Endothelial cell of umbilical vein (primary cell): ENCODE data around the gene INSYN2B. TPM values are rescaled to one million over a fixed set of nuclear protein-coding genes. Genes with fewer than 3 reads are reported as not detected.

ENCODE experiments used
- BruUV-seq: library from RNA; stranded (reverse); fragments of 400-500 nt; replicated peaks from 2 replicates; lab custom pipeline; 2021; lab: Mats Ljungman, UMichigan
- CTCF ChIA-PET: fragments of 300-600, 350-600 bp; sonication (Branson Sonifier 250); formaldehyde crosslinking; loops from one replicate; lab custom pipeline; 2021; ENCODE audit warnings: antibody characterized with exemption, inconsistent platforms; lab: Charles Lee
- POLR2A ChIA-PET: fragments of 300-600, 350-600 bp; sonication (Branson Sonifier 250); formaldehyde crosslinking; loops from one replicate; lab custom pipeline; 2021; ENCODE audit warnings: antibody characterized with exemption, inconsistent platforms; lab: Charles Lee
- DNase-seq: peaks from one replicate; pipeline ENCODE4 v3.0.0-alpha.2; 2011; ENCODE audit warnings: low read depth, low spot score
- FAIRE-seq: peaks from 2 replicates; lab custom pipeline; 2011; peaks lifted over from hg19 to GRCh38; lab: Jason Lieb, UNC
- H2AFZ ChIP-seq: 2 replicates; pipeline ENCODE4 v1.6.0; 2012; ENCODE audit warnings: low read depth, low read length, control low read depth, inconsistent platforms
- H3K27ac ChIP-seq: 2 replicates; pipeline ENCODE4 v1.5.1; 2011; ENCODE audit warnings: low read depth, mild to moderate bottlenecking, control low read depth, low read length, moderate library complexity; ENCODE audit not compliant: insufficient read depth
- H3K27me3 ChIP-seq, 2 experiments: 2 replicates each; pipeline versions ENCODE4 v1.6.0 to v1.6.1; 2011; ENCODE audit warnings: low read length in 2 of 2, mixed read lengths in 1 of 2; ENCODE audit not compliant: control insufficient read depth in 2 of 2, insufficient read depth in 2 of 2
- H3K36me3 ChIP-seq, 2 experiments: 2 replicates in 1 of 2; 3 replicates in 1 of 2; pipeline ENCODE4 v1.5.1; 2011; ENCODE audit warnings: low read length in 2 of 2, mild to moderate bottlenecking in 1 of 2, moderate library complexity in 1 of 2; ENCODE audit not compliant: control insufficient read depth in 2 of 2, insufficient read depth in 2 of 2; ENCODE audit errors: extremely low read depth in 1 of 2
- H3K4me1 ChIP-seq: 3 replicates; pipeline ENCODE4 v1.5.1; 2011; ENCODE audit warnings: mild to moderate bottlenecking, low read length; ENCODE audit not compliant: control insufficient read depth, insufficient read depth; ENCODE audit errors: extremely low read depth
- H3K4me2 ChIP-seq: 2 replicates; pipeline ENCODE4 v1.6.1; 2011; ENCODE audit warnings: low read length, control low read depth, mixed read lengths; ENCODE audit not compliant: insufficient read depth
- H3K4me3 ChIP-seq, 3 experiments: fragments of 200-600 bp in 1 of 3; sonication (generic), shearing (Covaris generic) in 1 of 3; replicated peaks in 1 of 3; 2 replicates each; pipeline ENCODE4 v1.5.1; 2011 to 2016; ENCODE audit warnings: control low read depth in 3 of 3, low read length in 3 of 3, mild to moderate bottlenecking in 2 of 3, inconsistent platforms in 1 of 3, low read depth in 1 of 3, moderate library complexity in 1 of 3; ENCODE audit not compliant: insufficient read depth in 1 of 3
- H3K79me2 ChIP-seq: 2 replicates; pipeline ENCODE4 v1.6.0; 2012; ENCODE audit warnings: low read length, inconsistent platforms; ENCODE audit not compliant: control insufficient read depth, insufficient read depth
- H3K9ac ChIP-seq: replicated peaks from 2 replicates; pipeline ENCODE3; 2011; ENCODE audit warnings: low read length, control low read depth; ENCODE audit not compliant: insufficient read depth; ENCODE audit errors: extremely low read depth
- H3K9me1 ChIP-seq: replicated peaks from 3 replicates; pipeline ENCODE4 v1.6.0; 2011; ENCODE audit warnings: mild to moderate bottlenecking, low read length; ENCODE audit not compliant: control insufficient read depth, insufficient read depth; ENCODE audit errors: extremely low read depth
- H3K9me3 ChIP-seq: replicated peaks from 2 replicates; pipeline ENCODE4 v1.5.1; 2012; ENCODE audit warnings: low read length, inconsistent platforms; ENCODE audit not compliant: control insufficient read depth, insufficient read depth
- H4K20me1 ChIP-seq: replicated peaks from 2 replicates; pipeline ENCODE3; 2011; ENCODE audit warnings: mild to moderate bottlenecking, low read length; ENCODE audit not compliant: control insufficient read depth, insufficient read depth; ENCODE audit errors: extremely low read depth
- CTCF ChIP-seq, 2 donors: IDR thresholded peaks; 1 replicate in 1 of 2; 2 replicates in 1 of 2; pipeline ENCODE4 v1.5.1; 2011; ENCODE audit warnings: low read length in 2 of 2, mild to moderate bottlenecking in 2 of 2, moderate library complexity in 2 of 2, control low read depth in 1 of 2, inconsistent platforms in 1 of 2, low read depth in 1 of 2; ENCODE audit not compliant: insufficient read depth in 1 of 2; ENCODE audit errors: extremely low read depth in 1 of 2
- EZH2 ChIP-seq: IDR thresholded peaks from 2 replicates; pipeline ENCODE4 v1.6.1; 2012; ENCODE audit warnings: borderline replicate concordance, low read depth, mild to moderate bottlenecking, moderate library complexity, low read length, inconsistent platforms; ENCODE audit not compliant: severe bottlenecking
- FOS ChIP-seq: IDR thresholded peaks from 2 replicates; pipeline ENCODE4 v1.6.1; 2011; ENCODE audit warnings: mild to moderate bottlenecking, low read length, moderate library complexity, borderline replicate concordance; ENCODE audit not compliant: insufficient read depth
- GATA2 ChIP-seq: IDR thresholded peaks from 2 replicates; pipeline ENCODE4 v1.7.0; 2011; ENCODE audit warnings: low read depth, mild to moderate bottlenecking, moderate library complexity, mixed read lengths, low read length; ENCODE audit not compliant: insufficient read length, insufficient read depth
- JUN ChIP-seq: IDR thresholded peaks from 2 replicates; pipeline ENCODE4 v1.6.1; 2011; ENCODE audit warnings: borderline replicate concordance, low read depth; ENCODE audit not compliant: insufficient read length, insufficient read depth
- MYC ChIP-seq: IDR thresholded peaks from one replicate; pipeline ENCODE4 v1.6.1; 2011; ENCODE audit warnings: mild to moderate bottlenecking, low read depth, low read length
- POLR2A ChIP-seq: IDR thresholded peaks from 2 replicates; pipeline ENCODE4 v1.6.1; 2012; ENCODE audit warnings: low read depth, mild to moderate bottlenecking, control low read depth, low read length
- POLR2AphosphoS5 ChIP-seq: IDR thresholded peaks from 2 replicates; pipeline ENCODE4 v1.6.1; 2012; ENCODE audit warnings: low read depth, mild to moderate bottlenecking, control low read depth, low read length, moderate library complexity; ENCODE audit not compliant: insufficient read depth
- dilution Hi-C: fragments of 300-500 bp; cut with MboI; formaldehyde crosslinking; loops from one replicate; pipeline ENCODE4 v1.15.0; 2019; ENCODE audit warnings: low sequenced_read_pairs; ENCODE audit not compliant: extremely low pct_ligation_motif_present
- intact Hi-C: fragments of 100-400 bp; cut with micrococcal nuclease; formaldehyde crosslinking; loops from one replicate; pipeline ENCODE4 v1.10.0; 2022
- polyA plus RNA-seq, 4 experiments: library from polyadenylated mRNA; depleted of rRNA in 3 of 4; stranded (reverse) in 3 of 4; unstranded in 1 of 4; fragments of >200 nt; gene quantifications; 2 replicates each; pipeline versions ENCODE4 v1.2.1 to v1.2.3, GENCODE V29; 2011 to 2012; ENCODE audit warnings: missing spikeins in 1 of 4
- total RNA-seq: library from RNA; stranded (reverse); gene quantifications from 2 replicates; pipeline ENCODE4 v1.2.3, GENCODE V29; 2021
- TF ChIP-seq, protein P1 (sequence below): IDR thresholded peaks from 2 replicates; pipeline ENCODE4 v1.6.1; 2011; ENCODE audit not compliant: insufficient read depth, insufficient read length

INSYN2B gene
- total and polyA plus RNA-seq, 2 donors (not counting 3 experiments of a cell fraction or from before 2014, with no cell fraction given): 8.2 to 17.1 TPM

GRCh38 chr5:170025853-170026252, 45.6 kb upstream of the INSYN2B start:
- TF ChIP-seq CTCF (IDR thresholded peaks at IDR 0.05; ENCODE audit: extremely low read depth in 1 of 2, insufficient read depth in 1 of 2, low read depth in 1 of 2, low read length in 2 of 2) (no peak), GATA2 (no peak), EZH2 (no peak), MYC (no peak), JUN (no peak), POLR2AphosphoS5 (no peak), FOS (no peak), POLR2A (no peak)
- TF ChIP-seq, protein P1, sequence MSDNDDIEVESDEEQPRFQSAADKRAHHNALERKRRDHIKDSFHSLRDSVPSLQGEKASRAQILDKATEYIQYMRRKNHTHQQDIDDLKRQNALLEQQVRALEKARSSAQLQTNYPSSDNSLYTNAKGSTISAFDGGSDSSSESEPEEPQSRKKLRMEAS: no peak
- Histone ChIP-seq H3K9ac (no peak overlapping the region), H3K79me2 (no peaks in the 10 kb centered on the region), H2AFZ (no peak overlapping the region), H3K36me3 (no peaks in the 10 kb centered on the region), H3K9me1 (no peaks in the 10 kb centered on the region), H3K27ac (no peak overlapping the region), H3K9me3 (no peaks in the 10 kb centered on the region), H4K20me1 (no peaks in the 10 kb centered on the region), H3K27me3 (peaks cover 0 to 14% of the 10 kb centered on the region in 2 experiments), H3K4me2 (no peak overlapping the region), H3K4me3 (no peak overlapping the region), H3K4me1 (no peaks in the 10 kb centered on the region)
- dilution Hi-C loops: no loop called here
- POLR2A ChIA-PET: no interaction called here
- CTCF ChIA-PET: no interaction called here
- intact Hi-C loops: no loop called here
- FAIRE-seq (no peak), DNase-seq (no peak)
- no TSS peak for BruUV-seq
